Neuron (in vitro differentiated cells): ENCODE data around the gene IL22.

Experiments used
- H2AFZ ChIP-seq: one replicate; pipeline ENCODE4 v1.6.1; 2013; ENCODE audit warnings: low read depth, mild to moderate bottlenecking, inconsistent platforms, low read length, moderate library complexity
- H3K27me3 ChIP-seq: one replicate; pipeline ENCODE4 v1.6.1; 2013; ENCODE audit warnings: low read length; ENCODE audit not compliant: insufficient read depth
- H3K36me3 ChIP-seq: one replicate; pipeline ENCODE4 v1.6.1; 2013; ENCODE audit warnings: low read length; ENCODE audit not compliant: insufficient read depth
- H3K4me1 ChIP-seq: one replicate; pipeline ENCODE4 v1.6.1; 2013; ENCODE audit warnings: low read length; ENCODE audit not compliant: insufficient read depth
- H3K4me3 ChIP-seq: 2 replicates; pipeline ENCODE4 v1.5.1; 2013; ENCODE audit warnings: mild to moderate bottlenecking, low read length, moderate library complexity
- H3K9me3 ChIP-seq: one replicate; pipeline ENCODE4 v1.6.1; 2013; ENCODE audit warnings: low read length

IL22 gene

GRCh38 chr12:68259318-68259940 is 6.0 kb upstream of the IL22 start:
- H2AFZ ChIP-seq = no peak overlapping the region

GRCh38 chr12:68252077-68252476 is 1.3 kb downstream of the IL22 start:
- H3K9me3 ChIP-seq = no peaks in the 10 kb centered on the region
- H2AFZ ChIP-seq = no peak overlapping the region
- H3K27me3 ChIP-seq = no peaks in the 10 kb centered on the region
- H3K4me3 ChIP-seq = no peak overlapping the region
- no peaks in the 10 kb centered on the region for H3K36me3 ChIP-seq
- no peaks in the 10 kb centered on the region for H3K4me1 ChIP-seq

More at GRCh38 chr12:68259318-68259940, 6.0 kb upstream of the IL22 start:
- H3K9me3 ChIP-seq = no peaks in the 10 kb centered on the region
- no peaks in the 10 kb centered on the region for H3K27me3 ChIP-seq
- H3K4me3 ChIP-seq = no peak overlapping the region
- no peaks in the 10 kb centered on the region for H3K4me1 ChIP-seq
- no peaks in the 10 kb centered on the region for H3K36me3 ChIP-seq

GRCh38 chr12:68250454-68250853 is 3.0 kb downstream of the IL22 start:
- H3K9me3 ChIP-seq = no peaks in the 10 kb centered on the region
- no peak overlapping the region for H2AFZ ChIP-seq
- H3K36me3 ChIP-seq = no peaks in the 10 kb centered on the region
- no peaks in the 10 kb centered on the region for H3K4me1 ChIP-seq
- no peak overlapping the region for H3K4me3 ChIP-seq
- no peaks in the 10 kb centered on the region for H3K27me3 ChIP-seq

GRCh38 chr12:68247785-68248184 is 5.6 kb downstream of the IL22 start:
- Histone ChIP-seq H3K9me3 (no peaks in the 10 kb centered on the region), H2AFZ (no peak overlapping the region), H3K4me3 (no peak overlapping the region), H3K27me3 (no peaks in the 10 kb centered on the region), H3K36me3 (no peaks in the 10 kb centered on the region), H3K4me1 (peaks cover 2% of the 10 kb centered on the region)

GRCh38 chr12:68246350-68246749 is 7.1 kb downstream of the IL22 start:
- H3K36me3 ChIP-seq = no peaks in the 10 kb centered on the region
- H3K4me3 ChIP-seq = no peak overlapping the region
- H3K4me1 ChIP-seq = peaks cover 2% of the 10 kb centered on the region
- H3K27me3 ChIP-seq = no peaks in the 10 kb centered on the region
- no peaks in the 10 kb centered on the region for H3K9me3 ChIP-seq
- H2AFZ ChIP-seq = no peak overlapping the region

- no peaks in the 10 kb centered on the region for H3K36me3 ChIP-seq
- no peaks in the 10 kb centered on the region for H3K9me3 ChIP-seq
- peaks cover 2% of the 10 kb centered on the region for H3K4me1 ChIP-seq
- no peak overlapping the region for H2AFZ ChIP-seq
- no peak overlapping the region for H3K4me3 ChIP-seq
- H3K27me3 ChIP-seq = peaks cover 2% of the 10 kb centered on the region
Observed at GRCh38 chr12:68245180-68246021, 8.0 kb downstream of the IL22 start.

- H3K36me3 ChIP-seq = no peaks in the 10 kb centered on the region
- no peak overlapping the region for H3K4me3 ChIP-seq
- H3K9me3 ChIP-seq = no peaks in the 10 kb centered on the region
- peaks cover 2% of the 10 kb centered on the region for H3K27me3 ChIP-seq
- H3K4me1 ChIP-seq = peaks cover 11% of the 10 kb centered on the region
- no peak overlapping the region for H2AFZ ChIP-seq
Observed at GRCh38 chr12:68242777-68243176, 10.6 kb downstream of the IL22 start.

GRCh38 chr12:68240975-68241374 is 12.4 kb downstream of the IL22 start:
- peaks cover 2% of the 10 kb centered on the region for H3K27me3 ChIP-seq
- H3K4me1 ChIP-seq = peaks cover 14% of the 10 kb centered on the region
- no peak overlapping the region for H2AFZ ChIP-seq
- no peak overlapping the region for H3K4me3 ChIP-seq
- H3K36me3 ChIP-seq = no peaks in the 10 kb centered on the region
- no peaks in the 10 kb centered on the region for H3K9me3 ChIP-seq

GRCh38 chr12:68240079-68240478 is 13.3 kb downstream of the IL22 start:
- Histone ChIP-seq H2AFZ (no peak overlapping the region), H3K27me3 (peaks cover 2% of the 10 kb centered on the region), H3K4me1 (peaks cover 11% of the 10 kb centered on the region), H3K4me3 (no peak overlapping the region), H3K36me3 (no peaks in the 10 kb centered on the region), H3K9me3 (no peaks in the 10 kb centered on the region)

GRCh38 chr12:68239309-68239982 is 14.0 kb downstream of the IL22 start:
- H3K9me3 ChIP-seq = no peaks in the 10 kb centered on the region
- H3K4me3 ChIP-seq = no peak overlapping the region
- no peaks in the 10 kb centered on the region for H3K36me3 ChIP-seq
- peaks cover 11% of the 10 kb centered on the region for H3K4me1 ChIP-seq
- H3K27me3 ChIP-seq = peaks cover 2% of the 10 kb centered on the region
- H2AFZ ChIP-seq = no peak overlapping the region

- Histone ChIP-seq H3K4me1 (peaks cover 11% of the 10 kb centered on the region), H3K27me3 (peaks cover 5% of the 10 kb centered on the region), H3K36me3 (no peaks in the 10 kb centered on the region), H3K9me3 (no peaks in the 10 kb centered on the region), H3K4me3 (no peak overlapping the region), H2AFZ (no peak overlapping the region)
Observed at GRCh38 chr12:68237619-68238018, 15.8 kb downstream of the IL22 start.

GRCh38 chr12:68237078-68237477 is 16.3 kb downstream of the IL22 start:
- Histone ChIP-seq H3K36me3 (no peaks in the 10 kb centered on the region), H2AFZ (no peak overlapping the region), H3K4me1 (peaks cover 11% of the 10 kb centered on the region), H3K4me3 (no peak overlapping the region), H3K27me3 (peaks cover 5% of the 10 kb centered on the region), H3K9me3 (no peaks in the 10 kb centered on the region)

GRCh38 chr12:68236421-68237059 is 16.9 kb downstream of the IL22 start:
- Histone ChIP-seq H2AFZ (no peak overlapping the region), H3K36me3 (no peaks in the 10 kb centered on the region), H3K4me1 (peaks cover 11% of the 10 kb centered on the region), H3K9me3 (no peaks in the 10 kb centered on the region), H3K4me3 (no peak overlapping the region), H3K27me3 (peaks cover 5% of the 10 kb centered on the region)
